Activated T-cell treated with anti-CD3 and anti-CD28 coated beads for 1 hour (primary cell): ENCODE measurements around the gene SEC62.
"Not testable (repeated sequence)": the region's sequence is repeated elsewhere in the genome, so short reads cannot be mapped to it uniquely, and the experiment has no call there.

ENCODE experiments used
- DNase-seq: peaks from one replicate; pipeline ENCODE4 v3.0.0-alpha.2; 2020; ENCODE audit warnings: low read depth

The SEC62 gene

DNA sequence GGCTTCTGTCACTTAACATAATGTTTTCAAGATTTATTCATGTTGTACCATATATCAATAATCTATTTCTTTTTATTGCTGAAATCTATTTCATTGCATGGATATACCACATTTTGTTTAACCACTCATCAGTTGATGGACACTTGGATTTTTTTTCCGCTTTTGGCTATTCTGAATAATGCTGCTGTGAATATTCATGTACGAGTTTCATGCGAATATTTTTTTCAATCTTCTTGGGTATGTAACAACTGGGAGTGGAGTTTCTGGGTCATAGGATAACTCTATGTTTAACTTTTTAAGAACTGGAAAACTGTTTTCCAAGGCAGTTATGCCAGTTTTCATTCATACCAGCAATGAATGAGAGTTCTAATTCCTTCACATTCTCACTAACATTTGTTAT, 49.5 kb downstream of the SEC62 start:
- DNase-seq, result no peak

DNA sequence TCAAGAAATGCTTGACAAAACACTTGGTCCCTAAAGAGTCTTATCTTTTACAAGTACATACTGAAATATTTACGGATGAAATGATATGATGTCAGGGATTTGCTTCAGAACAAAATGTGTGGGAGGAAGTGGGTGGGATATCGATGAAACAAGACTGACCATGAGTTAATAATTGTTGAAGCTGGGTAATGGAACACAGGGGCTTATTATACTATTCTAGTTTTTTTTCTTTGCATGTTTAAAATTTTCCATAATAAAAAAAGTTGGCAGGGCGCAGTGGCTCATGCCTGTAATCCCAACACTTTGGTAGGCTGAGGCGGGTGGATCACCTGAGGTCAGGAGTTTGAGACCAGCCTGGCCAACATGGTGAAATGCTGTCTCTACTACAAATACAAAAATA, 52.7 kb downstream of the SEC62 start:
- not testable (repeated sequence) for DNase-seq

GRCh38 chr3:170021083-170021482, 54.5 kb downstream of the SEC62 start:
- no peak for DNase-seq

DNA sequence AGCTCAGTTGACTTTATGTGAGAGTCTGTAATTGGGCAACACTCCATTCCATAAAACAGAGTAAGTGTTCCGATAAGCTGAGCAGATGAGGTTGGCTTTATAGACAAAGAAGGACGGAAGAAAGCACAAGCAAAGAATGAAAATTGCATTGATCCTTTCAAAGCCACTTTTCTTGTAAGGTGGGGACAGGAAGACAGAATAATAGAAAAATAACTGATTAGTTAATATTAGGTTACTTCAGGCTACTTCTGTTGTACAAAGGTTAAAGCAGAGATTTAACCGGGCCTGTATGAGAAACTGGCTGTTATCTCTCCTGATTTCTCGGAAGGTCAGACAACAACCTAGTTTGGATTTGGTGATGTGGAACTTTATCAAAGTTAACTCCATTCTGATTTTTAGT, 55.7 kb downstream of the SEC62 start:
- no peak for DNase-seq

DNA sequence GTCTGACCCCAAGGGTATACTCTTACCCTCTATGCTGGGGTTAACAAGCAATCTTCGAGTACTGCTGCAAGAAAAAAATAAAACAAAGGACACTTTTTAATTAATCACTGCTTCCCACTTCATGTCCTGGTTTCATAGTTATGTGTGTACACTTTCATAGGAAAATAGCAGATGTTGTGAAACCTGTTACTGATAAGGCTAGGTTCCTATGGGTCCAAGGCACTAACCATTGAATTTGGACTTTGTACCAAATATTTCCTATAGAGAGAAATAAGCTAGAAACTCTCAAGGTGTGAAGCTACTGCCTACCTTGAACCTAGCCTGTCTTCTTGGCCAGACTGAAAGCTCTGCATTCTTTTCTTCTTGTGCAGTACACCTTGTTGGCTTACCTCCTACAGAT, 56.6 kb downstream of the SEC62 start:
- DNase-seq, result no peak

DNA sequence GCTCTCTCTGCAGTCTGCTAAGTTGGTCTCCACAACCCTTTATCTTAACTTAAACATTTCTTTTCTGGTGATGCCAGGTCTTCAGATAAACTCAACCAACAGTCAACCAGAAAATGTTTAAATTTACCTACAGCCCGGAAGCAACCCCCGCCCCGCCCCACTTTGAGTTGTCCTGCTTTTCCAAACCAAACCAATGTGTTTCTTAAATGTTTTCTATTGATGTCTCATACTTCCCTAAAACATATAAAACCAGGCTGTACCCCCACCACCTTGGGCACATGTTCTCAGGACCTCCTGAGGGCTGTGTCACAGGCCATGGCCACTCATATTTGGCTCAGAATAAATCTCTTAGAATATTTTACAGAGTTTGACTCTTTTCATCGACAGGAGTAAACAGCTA, 58.0 kb downstream of the SEC62 start:
- no peak for DNase-seq

- DNase-seq, result no peak
These were observed 60.9 kb downstream of the SEC62 start for GRCh38 chr3:170027233-170028102.

- DNase-seq, result peak; percentile 6
These were observed 66.9 kb downstream of the SEC62 start for GRCh38 chr3:170033489-170033888.

DNA sequence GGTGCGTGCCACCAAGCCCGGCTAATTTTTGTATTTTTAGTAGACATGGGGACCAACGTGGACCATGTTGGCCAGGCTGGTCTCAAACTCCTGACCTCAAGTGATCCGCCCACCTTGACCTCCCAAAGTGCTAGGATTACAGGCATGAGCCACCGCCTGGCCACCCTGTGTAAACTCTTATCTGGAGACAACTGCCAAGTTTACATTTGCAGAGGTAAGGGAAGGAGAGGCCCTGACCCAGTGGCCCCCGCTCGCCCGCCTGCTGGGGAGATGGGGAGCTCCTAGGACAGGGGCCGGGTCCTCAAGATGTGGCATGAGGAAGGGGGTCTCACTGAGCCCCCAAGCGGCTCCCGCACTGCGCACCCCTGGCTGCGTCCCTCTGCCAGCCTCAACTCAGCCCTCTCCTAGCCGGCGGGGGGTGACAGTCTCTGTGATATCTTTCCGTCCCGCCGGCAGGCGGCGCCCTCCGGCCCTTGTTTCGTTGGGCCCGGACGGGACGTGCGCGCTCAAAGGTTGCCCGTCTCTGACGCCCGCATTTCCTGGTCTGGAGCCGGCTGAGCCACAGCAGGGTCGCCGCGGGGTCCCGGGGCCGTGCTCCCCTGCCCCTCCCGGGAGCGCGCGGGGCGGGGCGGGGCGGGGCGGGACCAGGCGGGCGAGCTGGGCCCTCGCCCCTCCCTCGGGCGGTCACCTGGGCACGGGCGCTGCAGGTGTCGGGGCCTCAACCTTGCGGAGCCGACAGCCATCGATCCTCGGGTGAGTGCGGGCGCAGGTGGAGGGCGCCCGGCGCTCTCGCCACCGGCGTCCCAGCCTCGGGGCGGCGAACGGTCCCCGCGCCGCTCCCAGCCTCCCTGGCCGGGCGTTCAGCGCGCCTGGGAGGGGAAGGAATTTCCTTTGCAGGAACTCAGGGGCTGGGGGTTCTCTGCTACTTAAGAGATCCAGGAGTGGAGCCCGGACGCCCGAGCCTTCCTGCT, 71.1 kb downstream of the SEC62 start, which contains the start of gene GPR160:
Gene GPR160 (plus strand): TSS at position 533 of the 971 bp plus-strand sequence. CDS start 45,978 bp downstream, outside the sequence.
- peak; percentile 78 for DNase-seq

GRCh38 chr3:170038434-170039110, 72.0 kb downstream of the SEC62 start:
- peak; percentile 26 for DNase-seq

- no peak for DNase-seq
These were observed 73.8 kb downstream of the SEC62 start for GRCh38 chr3:170040418-170040817.

- DNase-seq, result no peak
These were observed 76.9 kb downstream of the SEC62 start for GRCh38 chr3:170043506-170043905.

GRCh38 chr3:170044271-170044670, 77.7 kb downstream of the SEC62 start:
- DNase-seq, result no peak

GRCh38 chr3:170044795-170045244, 78.2 kb downstream of the SEC62 start:
- no peak for DNase-seq

- no peak for DNase-seq
These were observed 79.9 kb downstream of the SEC62 start for GRCh38 chr3:170046269-170047132.

GRCh38 chr3:170047133-170047404, 80.5 kb downstream of the SEC62 start:
- DNase-seq, result no peak
